Liver (tissue), 9 donors: ENCODE data around the gene EXOC3. TPM values are rescaled to one million over a fixed set of nuclear protein-coding genes. Genes with fewer than 3 reads are reported as not detected.

Experiments
- DNase-seq: peaks from one replicate; pipeline ENCODE4 v3.0.0-alpha.2; 2017; ENCODE audit warnings: low spot score
- H3K27ac ChIP-seq, 2 donors: one replicate each; pipeline ENCODE4 v1.7.0; 2013; ENCODE audit warnings: inconsistent platforms in 2 of 2, low read length in 2 of 2, control low read depth in 1 of 2, low read depth in 1 of 2, mild to moderate bottlenecking in 1 of 2
- H3K27me3 ChIP-seq, 4 donors: one replicate each; pipeline versions ENCODE4 v1.6.1 to v1.7.0; 2013; ENCODE audit warnings: low read length in 3 of 4, inconsistent platforms in 1 of 4, mild to moderate bottlenecking in 1 of 4, moderate library complexity in 1 of 4; ENCODE audit not compliant: control insufficient read depth in 4 of 4, insufficient read depth in 4 of 4
- H3K36me3 ChIP-seq, 4 donors: one replicate each; pipeline versions ENCODE4 v1.6.1 to v1.7.0; 2013; ENCODE audit warnings: low read length in 3 of 4, mild to moderate bottlenecking in 3 of 4, low read depth in 1 of 4, moderate library complexity in 1 of 4; ENCODE audit not compliant: control insufficient read depth in 4 of 4, insufficient read depth in 3 of 4
- H3K4me1 ChIP-seq, 4 donors: one replicate each; pipeline versions ENCODE4 v1.6.1 to v1.7.0; 2013; ENCODE audit warnings: low read length in 3 of 4, mild to moderate bottlenecking in 3 of 4, moderate library complexity in 1 of 4; ENCODE audit not compliant: control insufficient read depth in 4 of 4, insufficient read depth in 4 of 4
- H3K4me3 ChIP-seq, 3 donors: one replicate each; pipeline versions ENCODE4 v1.6.1 to v1.7.0; 2013; ENCODE audit warnings: low read length in 3 of 3, control low read depth in 1 of 3, low read depth in 1 of 3, mild to moderate bottlenecking in 1 of 3
- H3K9ac ChIP-seq, 2 donors: one replicate each; pipeline ENCODE4 v1.7.0; 2013; ENCODE audit warnings: low read length in 2 of 2, mild to moderate bottlenecking in 2 of 2, moderate library complexity in 2 of 2, control low read depth in 1 of 2, low read depth in 1 of 2
- H3K9me3 ChIP-seq, 4 donors: one replicate each; pipeline versions ENCODE4 v1.6.1 to v1.7.0; 2013; ENCODE audit warnings: low read length in 3 of 4; ENCODE audit not compliant: control insufficient read depth in 4 of 4
- CTCF ChIP-seq: fragments of 150-350 bp; IDR thresholded peaks from 2 replicates; pipeline ENCODE4 v1.5.1; 2017; ENCODE audit warnings: improper control_type of control experiment, low read depth, low read length; ENCODE audit not compliant: missing input control
- EGR1 ChIP-seq, 2 donors: IDR thresholded peaks; 2 replicates each; pipeline ENCODE4 v1.6.1; 2016 to 2018; ENCODE audit warnings: antibody characterized with exemption in 2 of 2, low read depth in 2 of 2
- FOXA1 ChIP-seq: IDR thresholded peaks from 2 replicates; pipeline ENCODE4 v1.6.1; 2016; ENCODE audit warnings: antibody characterized with exemption
- FOXA2 ChIP-seq: IDR thresholded peaks from 2 replicates; pipeline ENCODE4 v1.6.1; 2016; ENCODE audit warnings: antibody characterized with exemption
- GABPA ChIP-seq, 2 donors: IDR thresholded peaks in 1 of 2; conservative IDR thresholded peaks in 1 of 2; 2 replicates each; pipeline ENCODE4 v1.6.1; 2016; ENCODE audit warnings: antibody characterized with exemption in 2 of 2, mild to moderate bottlenecking in 1 of 2, moderate library complexity in 1 of 2
- HNF4A ChIP-seq, 2 donors: conservative IDR thresholded peaks; 2 replicates each; pipeline ENCODE4 v1.6.1; 2016; ENCODE audit warnings: antibody characterized with exemption in 2 of 2, mild to moderate bottlenecking in 2 of 2
- HNF4G ChIP-seq: IDR thresholded peaks from 2 replicates; pipeline ENCODE4 v1.6.1; 2016; ENCODE audit warnings: antibody characterized with exemption
- JUND ChIP-seq, 2 donors: IDR thresholded peaks; 2 replicates each; pipeline ENCODE4 v1.6.1; 2016; ENCODE audit warnings: antibody characterized with exemption in 2 of 2
- MAX ChIP-seq: IDR thresholded peaks from 2 replicates; pipeline ENCODE4 v1.6.1; 2016; ENCODE audit warnings: antibody characterized with exemption
- NR2F2 ChIP-seq: IDR thresholded peaks from 2 replicates; pipeline ENCODE4 v1.6.1; 2016; ENCODE audit warnings: antibody characterized with exemption
- RXRA ChIP-seq, 2 donors: IDR thresholded peaks; 2 replicates each; pipeline ENCODE4 v1.6.1; 2017 to 2018; ENCODE audit warnings: antibody characterized with exemption in 2 of 2, mild to moderate bottlenecking in 1 of 2
- SP1 ChIP-seq: IDR thresholded peaks from 2 replicates; pipeline ENCODE4 v1.6.1; 2018; ENCODE audit warnings: antibody characterized with exemption, mild to moderate bottlenecking
- TAF1 ChIP-seq: conservative IDR thresholded peaks from 2 replicates; pipeline ENCODE4 v1.6.1; 2016; ENCODE audit warnings: antibody characterized with exemption, mild to moderate bottlenecking
- YY1 ChIP-seq: IDR thresholded peaks from 2 replicates; pipeline ENCODE4 v1.6.1; 2016; ENCODE audit warnings: antibody characterized with exemption, mild to moderate bottlenecking
- ZBTB33 ChIP-seq: IDR thresholded peaks from 2 replicates; pipeline ENCODE4 v1.6.1; 2016; ENCODE audit warnings: antibody characterized with exemption
- WGBS: extraction: QIAGEN DNeasy Blood & Tissue Kit; methylation state at CpG from one replicate; pipeline ENCODE4 v1.1.7; 2013; 5-methylcytosine and 5-hydroxymethylcytosine counted together
- polyA plus RNA-seq, 2 donors: library from polyadenylated mRNA; stranded (reverse) in 1 of 2; unstranded in 1 of 2; fragments of 200-250 nt in 1 of 2; fragments of >200 nt in 1 of 2; fragmentation: Nextera tagmentation in 1 of 2; extraction: Ambion mirVana in 1 of 2; gene quantifications; one replicate each; pipeline versions ENCODE4 v1.2.1 to v1.2.3, GENCODE V29; 2013 to 2015
- total RNA-seq, 2 donors: library from RNA; depleted of rRNA; stranded (reverse); fragments of >200 nt; gene quantifications; one replicate each; pipeline ENCODE4 v1.2.3, GENCODE V29; 2014
- donor health status: healthy.
- donor health status: healthy.
- donor health status: healthy.
- donor health status: healthy.
- donor health status: healthy.

EXOC3 gene
- total and polyA plus RNA-seq, 4 donors, result 12.4 to 23.9 (median 18.5) TPM

GRCh38 chr5:403995-404394, 39.0 kb upstream of the EXOC3 start:
- 86% methylated on average over 11 of the region's 11 CpGs for WGBS
- Histone ChIP-seq H3K27ac (no peak overlapping the region), H3K9me3 (no peaks in the 10 kb centered on the region), H3K4me3 (no peak overlapping the region), H3K27me3 (no peaks in the 10 kb centered on the region), H3K4me1 (peaks cover 0 to 2% (median 0%) of the 10 kb centered on the region in 4 donors), H3K9ac (no peak overlapping the region), H3K36me3 (no peaks in the 10 kb centered on the region)
- no peak for DNase-seq
- TF ChIP-seq FOXA2 (no peak), YY1 (no peak), CTCF (no peak), RXRA (IDR thresholded peaks at IDR 0.05) (no peak), FOXA1 (no peak), SP1 (no peak), HNF4G (no peak), EGR1 (IDR thresholded peaks at IDR 0.05; ENCODE audit: low read depth in 2 of 2) (no peak), NR2F2 (no peak), JUND (IDR thresholded peaks at IDR 0.05) (no peak), GABPA (IDR thresholded peaks at IDR 0.05 in 1 of 2, conservative IDR thresholded peaks at IDR 0.05 in 1 of 2) (no peak), ZBTB33 (no peak), MAX (no peak)

GRCh38 chr5:404666-405241, 38.2 kb upstream of the EXOC3 start:
- DNase-seq, result no peak
- Histone ChIP-seq H3K9me3 (no peaks in the 10 kb centered on the region), H3K27ac (no peak overlapping the region), H3K36me3 (no peaks in the 10 kb centered on the region), H3K4me3 (no peak overlapping the region), H3K4me1 (peaks cover 0 to 2% (median 0%) of the 10 kb centered on the region in 4 donors), H3K27me3 (no peaks in the 10 kb centered on the region), H3K9ac (no peak overlapping the region)
- 84% methylated on average over 12 of the region's 12 CpGs for WGBS
- TF ChIP-seq ZBTB33 (no peak), TAF1 (no peak), YY1 (no peak), RXRA (IDR thresholded peaks at IDR 0.05) (no peak), HNF4A (conservative IDR thresholded peaks at IDR 0.05) (no peak), NR2F2 (no peak), JUND (IDR thresholded peaks at IDR 0.05) (no peak), GABPA (IDR thresholded peaks at IDR 0.05 in 1 of 2, conservative IDR thresholded peaks at IDR 0.05 in 1 of 2) (no peak)
